NCI-H2081 treated with DMSO at 0.1 percent for 48 hours (cell line): ENCODE results near the gene ADGRL3.
"Not testable (repeated sequence)": the region's sequence is repeated elsewhere in the genome, so short reads cannot be mapped to it uniquely, and the experiment has no call there.

ENCODE experiments used
- DNase-seq: peaks from one replicate; lab custom pipeline; 2025; lab: John Stamatoyannopoulos, UW

ADGRL3 gene

DNA sequence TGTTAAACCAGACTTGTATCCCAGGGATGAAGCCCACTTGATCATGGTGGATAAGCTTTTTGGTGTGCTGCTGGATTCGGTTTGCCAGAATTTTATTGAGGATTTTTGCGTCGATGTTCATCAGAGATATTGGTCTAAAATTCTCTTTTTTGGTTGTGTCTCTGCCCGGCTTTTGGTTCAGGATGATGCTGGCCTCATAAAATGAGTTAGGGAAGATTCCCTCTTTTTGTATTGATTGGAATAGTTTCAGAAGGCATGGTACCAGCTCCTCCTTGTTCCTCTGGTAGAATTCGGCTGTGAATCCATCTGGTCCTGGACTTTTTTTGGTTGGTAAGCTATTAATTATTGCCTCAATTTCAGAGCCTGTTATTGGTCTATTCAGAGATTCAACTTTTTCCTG, 556.8 kb downstream of the ADGRL3 start:
- DNase-seq: not testable (repeated sequence)

DNA sequence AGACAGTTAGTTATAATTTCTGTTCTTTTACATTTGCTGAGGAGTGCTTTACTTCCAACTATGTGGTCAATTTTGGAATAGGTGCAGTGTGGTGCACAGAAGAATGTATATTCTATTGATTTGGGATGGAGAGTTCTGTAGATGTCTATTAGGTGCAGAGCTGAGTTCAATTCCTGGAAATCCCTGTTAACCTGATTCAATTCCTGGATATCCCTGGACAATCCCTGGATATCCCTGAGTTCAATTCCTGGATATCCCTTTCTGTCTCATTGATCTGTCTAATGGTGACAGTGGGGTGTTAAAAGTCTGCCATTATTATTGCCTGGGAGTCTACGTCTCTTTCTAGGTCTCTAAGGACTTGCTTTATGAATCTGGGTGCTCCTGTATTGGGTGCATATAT, 557.9 kb downstream of the ADGRL3 start:
- not testable (repeated sequence) for DNase-seq

DNA sequence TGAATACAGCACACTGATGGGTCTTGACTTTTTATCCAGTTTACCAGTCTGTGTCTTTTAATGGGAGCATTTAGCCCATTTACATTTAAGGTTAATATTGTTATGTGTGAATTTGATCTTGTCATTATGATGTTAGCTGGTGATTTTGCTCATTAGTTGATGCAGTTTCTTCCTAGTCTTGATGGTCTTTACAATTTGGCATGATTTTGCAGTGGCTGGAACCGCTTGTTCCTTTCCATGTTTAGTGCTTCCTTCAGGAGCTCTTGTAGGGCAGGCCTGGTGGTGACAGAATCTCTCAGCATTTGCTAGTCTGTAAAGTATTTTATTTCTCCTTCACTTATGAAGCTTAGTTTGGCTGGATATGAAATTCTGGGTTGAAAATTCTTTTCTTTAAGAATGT, 558.5 kb downstream of the ADGRL3 start:
- not testable (repeated sequence) for DNase-seq

DNA sequence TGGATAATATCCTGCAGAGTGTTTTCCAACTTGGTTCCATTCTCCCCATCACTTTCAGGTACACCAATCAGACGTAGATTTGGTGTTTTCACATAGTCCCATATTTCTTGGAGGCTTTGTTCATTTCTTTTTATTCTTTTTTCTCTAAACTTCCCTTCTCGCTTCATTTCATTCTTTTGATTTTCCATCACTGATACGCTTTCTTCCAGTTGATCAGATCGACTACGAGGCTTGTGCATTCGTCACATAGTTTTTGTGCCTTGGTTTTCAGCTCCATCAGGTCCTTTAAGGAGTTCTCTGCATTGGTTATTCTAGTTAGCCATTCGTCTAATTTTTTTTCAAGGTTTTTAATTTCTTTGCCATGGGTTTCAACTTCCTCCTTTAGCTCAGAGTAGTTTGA, 559.1 kb downstream of the ADGRL3 start:
- DNase-seq: not testable (repeated sequence)

DNA sequence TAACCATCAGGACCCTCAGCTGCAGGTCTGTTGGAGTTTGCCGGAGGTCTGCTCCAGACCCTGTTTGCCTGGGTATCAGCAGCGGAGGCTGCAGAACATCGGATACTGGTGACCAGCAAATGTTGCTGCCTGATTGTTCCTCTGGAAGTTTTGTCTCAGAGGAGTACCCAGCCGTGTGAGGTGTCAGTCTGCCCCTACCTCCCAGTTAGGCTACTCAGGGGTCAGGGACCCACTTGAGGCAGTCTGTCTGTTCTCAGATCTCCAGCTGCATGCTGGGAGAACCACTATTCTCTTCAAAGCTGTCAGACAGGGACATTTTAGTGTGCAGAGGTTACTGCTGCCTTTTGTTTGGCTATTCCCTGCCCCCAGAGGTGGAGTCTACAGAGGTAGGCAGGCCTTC, 559.8 kb downstream of the ADGRL3 start:
- not testable (repeated sequence) for DNase-seq

DNA sequence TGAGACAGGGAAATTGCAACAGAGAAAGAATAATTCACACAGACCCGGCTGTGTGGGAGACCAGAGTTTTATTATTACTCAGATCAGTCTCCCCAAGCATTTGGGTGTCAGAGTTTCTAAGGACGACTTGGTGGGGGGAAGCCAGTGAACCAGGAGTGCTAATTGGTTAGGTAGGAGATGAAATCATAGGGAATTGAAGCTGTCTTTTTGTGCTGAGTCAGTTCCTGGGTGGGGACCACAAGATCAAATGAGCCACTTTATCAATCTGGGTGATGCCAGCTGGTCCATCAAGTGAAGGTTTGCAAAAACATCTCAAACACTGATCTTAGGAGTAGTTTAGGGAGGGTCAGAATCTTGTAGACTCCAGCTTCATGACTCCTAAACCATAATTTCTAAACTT, 560.7 kb downstream of the ADGRL3 start:
- DNase-seq: no peak

DNA sequence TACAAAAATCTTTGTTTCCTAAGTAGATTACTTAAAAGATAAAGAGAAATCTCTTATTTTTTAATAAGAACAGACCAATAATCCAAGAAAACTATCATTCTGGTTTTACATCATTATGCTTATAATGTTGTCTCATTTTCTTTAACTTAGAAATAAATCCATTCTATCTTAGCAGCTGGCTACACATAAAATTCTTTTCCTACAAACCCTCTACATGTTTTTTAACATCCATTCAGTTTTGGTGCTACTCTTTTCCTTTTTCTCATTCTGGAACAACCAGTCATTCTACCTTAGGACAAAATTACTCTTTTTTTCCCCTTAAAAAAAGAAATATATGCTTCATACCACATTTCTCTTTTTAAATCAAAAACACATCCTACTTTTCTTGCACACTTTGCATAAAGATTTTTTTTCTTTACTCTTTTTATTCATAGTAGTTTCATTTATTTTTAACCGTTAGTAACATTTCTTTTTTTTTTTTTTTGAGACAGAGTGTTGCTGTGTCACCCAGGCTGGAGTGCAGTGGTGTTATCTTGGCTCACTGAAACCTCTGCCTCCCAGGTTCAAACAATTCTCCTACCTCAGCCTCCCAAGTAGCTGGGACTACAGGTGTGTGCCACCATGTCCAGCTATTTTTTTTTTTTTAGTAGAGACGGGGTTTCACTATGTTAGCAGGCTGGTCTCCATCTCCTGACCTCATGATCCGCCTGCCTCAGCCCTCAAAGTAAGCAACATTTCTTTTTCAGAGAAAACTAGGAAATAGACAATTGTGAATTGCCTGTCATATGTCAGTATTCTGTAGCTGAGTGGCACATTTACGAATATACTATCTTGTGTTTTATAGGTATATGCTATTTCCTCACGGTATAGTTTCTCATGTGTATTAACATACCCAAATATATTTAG, 562.8 kb downstream of the ADGRL3 start:
- DNase-seq: no peak

DNA sequence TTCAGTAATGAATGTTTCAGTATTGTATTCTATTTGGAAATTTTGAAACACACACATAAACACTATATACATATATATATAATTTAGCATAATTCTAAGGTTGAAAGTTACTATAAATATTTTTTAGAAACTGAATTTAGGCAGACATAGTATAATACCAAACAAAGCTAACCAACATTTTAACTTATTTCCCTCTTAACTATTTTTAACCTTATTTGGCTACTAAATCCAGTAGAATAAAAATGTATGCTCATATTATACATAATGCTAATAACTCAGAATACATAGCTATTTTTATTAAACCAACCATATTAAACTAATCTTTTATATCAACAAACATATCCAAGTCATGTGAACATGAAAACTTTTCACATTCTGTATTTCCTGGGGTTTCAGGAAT, 563.6 kb downstream of the ADGRL3 start:
- DNase-seq: no peak

DNA sequence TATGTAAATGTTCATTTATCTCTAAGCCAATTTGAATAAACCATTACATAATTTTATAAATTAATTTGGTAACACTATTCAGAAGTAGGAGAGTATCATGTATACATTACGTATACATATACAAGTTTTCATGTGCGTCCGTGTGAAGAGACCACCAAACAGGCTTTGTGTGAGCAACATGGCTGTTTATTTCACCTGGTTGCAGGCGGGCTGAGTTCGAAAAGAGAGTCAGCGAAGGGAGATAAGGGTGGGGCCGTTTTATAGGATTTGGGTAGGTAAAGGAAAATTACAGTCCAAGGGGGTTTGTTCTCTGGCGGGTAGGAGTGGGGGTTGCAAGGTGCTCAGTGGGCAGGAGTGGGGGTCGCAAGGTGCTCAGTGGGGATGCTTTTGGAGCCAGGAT, 564.0 kb downstream of the ADGRL3 start:
- DNase-seq: not testable (repeated sequence)

DNA sequence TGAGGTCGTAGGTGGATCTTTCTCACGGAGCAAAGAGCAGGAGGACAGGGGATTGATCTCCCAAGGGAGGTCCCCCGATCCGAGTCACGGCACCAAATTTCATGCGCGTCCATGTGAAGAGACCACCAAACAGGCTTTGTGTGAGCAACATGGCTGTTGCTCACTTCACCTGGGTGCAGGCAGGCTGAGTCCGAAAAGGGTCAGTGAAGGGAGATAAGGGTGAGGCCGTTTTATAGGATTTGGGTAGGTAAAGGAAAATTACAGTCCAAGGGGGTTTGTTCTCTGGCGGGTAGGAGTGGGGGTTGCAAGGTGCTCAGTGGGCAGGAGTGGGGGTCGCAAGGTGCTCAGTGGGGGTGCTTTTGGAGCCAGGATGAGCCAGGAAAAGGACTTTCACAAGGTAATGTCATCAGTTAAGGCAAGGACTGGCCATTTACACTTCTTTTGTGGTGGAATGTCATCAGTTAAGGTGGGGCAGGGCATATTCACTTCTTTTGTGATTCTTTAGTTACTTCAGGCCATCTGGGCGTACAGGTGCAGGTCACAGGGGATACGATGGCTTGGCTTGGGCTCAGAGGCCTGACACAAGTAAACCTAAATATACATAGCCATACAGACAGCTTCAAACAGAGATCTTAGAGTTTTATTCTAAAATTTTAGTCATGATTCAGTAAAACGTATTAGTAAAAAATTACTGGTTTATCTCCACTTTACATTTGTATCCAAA, 569.5 kb downstream of the ADGRL3 start:
- not testable (repeated sequence) for DNase-seq

DNA sequence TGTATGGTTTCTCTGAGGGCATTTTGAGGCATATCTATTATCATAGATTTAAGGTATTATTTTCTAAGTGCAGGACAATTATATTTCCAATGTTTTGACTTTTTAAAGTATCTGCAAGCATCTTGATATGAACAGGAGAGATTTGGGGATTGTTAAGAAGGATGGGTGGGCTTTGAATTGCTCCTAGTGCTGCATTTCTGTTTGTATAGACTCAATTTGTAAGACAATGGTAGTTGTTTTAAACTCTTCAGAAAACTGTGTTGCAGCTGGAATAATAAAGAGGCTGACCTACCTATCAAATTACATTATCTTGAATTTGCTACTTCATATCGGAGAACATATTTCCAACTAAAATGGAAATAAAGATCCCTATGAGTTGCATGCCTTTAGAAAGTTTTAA, 570.3 kb downstream of the ADGRL3 start:
- DNase-seq: no peak

DNA sequence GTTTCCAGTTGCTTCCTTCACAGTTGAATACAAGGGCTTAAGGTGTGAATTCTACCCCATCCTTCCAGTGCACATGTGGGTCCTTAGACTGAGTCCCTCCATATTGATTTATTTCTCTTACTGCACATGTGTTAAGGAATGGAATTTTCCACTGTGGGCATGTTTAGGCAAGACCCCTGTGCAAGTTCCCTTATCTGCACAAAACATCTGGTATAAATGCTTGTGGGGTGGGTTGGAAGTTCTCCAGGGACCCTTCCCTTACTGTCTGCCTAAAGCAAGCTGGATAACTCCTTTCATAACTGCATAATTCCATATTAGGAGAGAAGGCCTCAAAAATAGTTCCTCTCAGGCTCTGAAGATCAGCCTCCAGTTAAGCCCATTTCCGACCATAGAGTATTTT, 570.9 kb downstream of the ADGRL3 start:
- no peak for DNase-seq

DNA sequence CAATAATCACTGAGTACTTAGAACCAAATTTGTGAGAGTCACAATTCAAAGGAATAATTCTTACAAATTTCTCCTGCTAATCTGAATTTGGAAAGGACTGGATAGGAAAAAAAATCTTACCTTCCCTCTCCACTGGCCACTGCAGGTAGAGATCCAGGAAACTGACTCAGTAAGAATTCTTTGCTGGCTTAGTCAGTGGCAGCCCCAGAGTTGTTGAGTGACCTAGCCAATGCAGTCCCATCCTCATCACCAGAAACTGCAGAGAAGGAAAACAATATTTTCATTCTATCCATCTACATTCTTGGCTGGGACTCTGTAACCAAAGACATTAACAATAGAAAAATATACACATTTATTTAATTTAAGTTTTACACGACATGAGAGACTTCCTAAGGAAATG, 572.0 kb downstream of the ADGRL3 start:
- DNase-seq: no peak

DNA sequence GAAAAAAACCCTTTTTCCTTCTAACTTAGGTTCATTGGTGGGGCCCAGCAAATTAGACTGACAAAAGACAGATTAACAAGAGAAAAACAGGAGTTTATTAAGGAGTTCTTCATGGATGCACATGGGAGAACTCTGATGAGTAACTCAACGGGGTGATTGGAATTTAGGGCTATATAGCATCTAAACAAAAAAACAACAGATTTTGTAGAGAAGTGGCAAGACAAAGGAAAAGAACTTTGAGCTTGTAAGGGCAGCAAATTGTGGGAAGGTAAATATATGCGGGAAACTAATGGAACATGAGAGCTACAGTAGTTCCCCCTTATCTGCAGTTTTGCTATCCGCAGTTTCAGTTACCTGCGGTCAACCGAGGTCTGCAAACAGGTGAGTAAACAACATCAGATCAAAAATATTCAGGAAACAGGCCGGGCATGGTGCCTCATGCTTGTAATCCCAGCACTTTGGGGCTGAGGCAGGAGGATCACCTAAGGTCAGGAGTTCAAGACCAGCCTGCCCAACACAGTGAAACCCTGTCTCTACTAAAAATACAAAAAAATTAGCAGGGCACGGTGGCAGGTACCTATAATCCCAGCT, 573.6 kb downstream of the ADGRL3 start:
- DNase-seq: no peak

DNA sequence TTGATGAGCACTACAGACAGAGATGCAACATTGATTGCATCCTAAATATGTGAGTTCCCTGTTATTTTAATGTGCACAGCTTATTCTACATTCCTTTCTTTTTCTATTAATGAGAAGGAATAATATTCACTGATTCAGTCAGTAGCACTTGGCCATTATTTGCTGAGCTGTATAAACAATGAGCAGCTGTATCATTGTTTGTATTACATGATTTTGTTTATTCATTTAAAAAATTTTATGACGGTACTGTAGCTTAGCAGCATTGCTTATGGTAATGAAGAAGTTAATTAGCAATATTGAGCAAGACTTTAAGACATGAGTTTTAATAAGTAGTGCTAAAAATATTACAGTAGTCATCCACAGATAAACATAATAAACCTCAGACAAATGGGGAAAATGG, 582.0 kb downstream of the ADGRL3 start:
- no peak for DNase-seq

DNA sequence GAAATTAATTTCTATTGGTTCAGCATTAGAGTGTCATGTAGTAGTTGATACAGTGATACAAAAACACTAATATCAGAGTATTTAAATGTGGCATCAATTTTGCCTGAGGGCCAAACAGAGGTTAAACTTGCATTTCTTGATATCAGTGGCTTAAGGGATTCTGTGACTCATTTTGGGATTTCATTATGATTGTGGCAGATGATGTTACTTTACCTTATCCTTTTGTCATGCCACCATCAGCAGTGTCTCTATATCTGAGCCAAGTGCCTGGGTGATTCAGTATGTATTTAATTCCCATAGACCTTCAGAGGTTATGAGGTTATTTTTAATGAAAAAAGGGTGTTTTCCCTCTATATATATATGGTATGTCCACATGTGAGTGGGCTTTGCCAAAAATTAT, 582.9 kb downstream of the ADGRL3 start:
- DNase-seq: no peak

DNA sequence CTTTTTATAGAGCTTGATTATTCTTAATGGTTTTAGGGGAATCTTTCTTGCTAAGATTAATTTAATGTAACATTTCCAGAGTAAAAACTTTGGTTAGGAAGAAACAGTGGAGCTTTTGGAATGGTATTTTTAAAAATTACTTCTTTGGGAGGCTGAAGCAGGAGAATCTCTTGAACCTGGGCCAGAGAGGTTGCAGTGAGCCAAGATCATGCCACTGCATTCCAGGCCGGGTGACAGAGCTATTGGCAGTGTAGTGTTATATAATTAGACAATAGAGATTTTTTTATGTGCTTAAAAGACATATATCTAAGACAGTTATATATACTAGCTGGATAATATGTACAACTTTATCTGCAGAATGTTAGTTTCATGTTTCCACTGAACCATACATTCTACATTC, 585.6 kb downstream of the ADGRL3 start:
- DNase-seq: no peak

DNA sequence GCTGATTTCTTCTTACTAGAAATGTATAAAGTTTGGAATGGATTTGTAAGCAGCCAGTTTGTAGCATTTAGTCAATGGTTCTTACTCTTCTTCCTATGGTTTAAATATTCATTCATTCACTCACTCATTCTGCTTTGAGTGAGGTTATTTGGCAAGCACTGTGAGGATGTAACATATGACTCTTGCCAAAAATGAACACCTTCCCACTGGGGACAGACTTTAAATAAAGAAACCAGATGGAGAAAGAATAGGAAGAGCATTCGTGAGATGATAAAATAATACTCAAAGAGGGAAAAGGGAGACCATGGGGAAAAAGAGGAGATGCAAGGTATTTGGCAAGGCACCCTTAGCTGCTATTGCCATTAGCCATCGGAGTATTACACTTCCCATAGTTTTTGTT, 586.1 kb downstream of the ADGRL3 start:
- DNase-seq: no peak

DNA sequence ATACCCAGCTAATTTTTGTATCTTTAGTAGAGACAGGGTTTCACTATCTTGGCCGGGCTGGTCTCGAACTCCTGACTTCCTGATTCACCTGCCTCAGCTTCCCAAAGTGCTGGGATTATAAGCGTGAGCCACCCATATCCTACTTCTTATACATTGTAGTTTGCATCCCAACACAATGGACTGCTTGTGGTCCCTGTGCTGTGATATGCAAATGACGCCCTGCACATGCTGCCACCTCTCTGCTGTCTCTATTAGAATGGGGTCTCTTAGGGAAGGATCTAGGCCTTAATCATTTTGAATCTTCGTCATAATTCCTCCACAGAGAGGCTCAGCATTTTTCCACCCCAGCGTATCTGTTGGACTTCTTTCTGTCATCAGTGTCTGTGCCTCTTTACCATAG, 595.9 kb downstream of the ADGRL3 start:
- DNase-seq: no peak

DNA sequence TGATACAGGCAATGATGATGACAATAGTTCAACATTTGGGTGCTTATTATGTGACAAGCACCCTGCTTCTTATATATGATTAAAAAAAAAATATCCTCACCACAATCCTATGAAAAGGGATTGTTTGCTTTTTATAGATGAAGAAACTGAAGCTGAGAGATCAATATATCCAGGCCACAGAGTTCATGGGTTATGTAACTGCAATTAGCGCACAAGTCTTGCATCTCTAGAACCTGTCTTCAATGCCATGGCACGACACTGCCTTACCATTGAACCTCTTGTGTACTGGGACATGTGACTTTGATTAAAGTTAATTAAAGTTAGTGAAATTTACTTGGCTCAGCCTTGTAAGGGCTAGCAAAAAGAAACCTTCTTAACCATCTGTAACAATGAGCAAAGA, 599.7 kb downstream of the ADGRL3 start:
- no peak for DNase-seq

DNA sequence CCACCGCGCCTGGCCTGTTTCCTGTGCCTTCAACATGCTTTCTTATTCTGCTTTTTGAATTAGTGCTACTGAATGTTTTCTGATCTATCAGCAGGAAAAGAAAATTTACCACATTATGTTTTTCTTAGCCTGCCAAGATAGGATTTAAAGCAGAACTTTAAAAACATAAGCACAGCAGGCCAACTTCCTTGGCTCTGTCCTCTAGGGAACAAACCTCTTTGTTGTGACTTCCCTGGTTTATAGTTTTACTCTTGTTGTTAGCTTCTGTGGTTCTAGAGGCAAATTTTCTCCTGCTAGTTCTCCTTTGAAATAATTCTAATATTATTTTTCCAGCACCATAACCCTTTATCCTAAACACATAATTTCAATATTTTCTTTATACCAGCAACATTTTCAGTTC, 605.1 kb downstream of the ADGRL3 start:
- no peak for DNase-seq

DNA sequence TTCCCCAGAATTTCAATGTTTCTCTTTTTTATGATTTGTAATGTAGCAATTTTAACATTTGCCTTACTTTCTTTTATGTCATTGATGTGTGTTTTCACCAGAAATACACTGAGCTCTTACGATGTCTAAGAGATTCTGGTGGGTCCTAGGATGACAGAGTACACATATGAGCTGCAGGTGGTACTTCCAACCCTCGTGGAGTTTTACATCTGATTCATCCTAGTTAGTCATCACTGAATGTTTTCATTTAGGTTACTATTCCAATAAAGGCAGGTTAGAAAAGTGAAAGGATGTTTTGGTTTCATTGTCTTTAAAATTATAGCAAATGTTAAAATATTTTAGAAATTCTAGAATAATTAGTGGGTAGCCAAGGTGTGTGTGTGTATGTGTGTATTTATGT, 605.9 kb downstream of the ADGRL3 start:
- no peak for DNase-seq

DNA sequence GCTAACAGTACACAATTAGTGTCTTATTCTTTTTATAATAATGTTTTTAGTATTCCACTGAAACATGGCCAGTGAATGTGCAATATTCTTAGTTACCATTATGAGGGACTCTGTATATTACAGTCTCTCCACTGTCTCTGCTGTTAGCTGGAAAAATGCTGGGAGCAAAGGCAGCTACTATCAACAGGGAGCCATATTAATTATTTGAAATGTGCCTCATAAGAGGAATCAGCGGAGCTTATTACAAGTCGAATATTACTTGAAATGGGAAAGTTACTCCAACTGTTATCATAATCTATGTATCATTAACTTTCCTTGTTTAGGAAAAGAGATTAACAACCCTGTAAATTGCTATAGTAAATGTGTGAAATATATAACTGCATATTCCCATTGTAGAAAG, 612.0 kb downstream of the ADGRL3 start:
- no peak for DNase-seq
